Caco-2 (cell line): ENCODE results near the gene ZNF646. TPM values are rescaled to one million over a fixed set of nuclear protein-coding genes. Genes with fewer than 3 reads are reported as not detected.

Experiments
- BruUV-seq: library from RNA; stranded (reverse); fragments of 400-500 nt; replicated peaks from 2 replicates; lab custom pipeline; 2021; lab: Mats Ljungman, UMichigan
- CTCF ChIA-PET: fragments of 300-600 bp; sonication (Branson Sonifier 250); formaldehyde crosslinking; loops from one replicate; lab custom pipeline; 2022; ENCODE audit warnings: antibody characterized with exemption; lab: Charles Lee
- POLR2A ChIA-PET: fragments of 300-600 bp; sonication (Branson Sonifier 250); formaldehyde crosslinking; loops from one replicate; lab custom pipeline; 2022; ENCODE audit warnings: antibody characterized with exemption; lab: Charles Lee
- DNase-seq, 2 experiments: peaks; one replicate each; pipeline versions ENCODE4 v3.0.0 to v3.0.0-alpha.2; 2020 to 2022
- H3K27me3 ChIP-seq: replicated peaks from 2 replicates; pipeline ENCODE4 v1.6.0; 2011; ENCODE audit warnings: low read length; ENCODE audit not compliant: control insufficient read depth, insufficient read depth
- H3K36me3 ChIP-seq: 2 replicates; pipeline ENCODE4 v1.5.1; 2011; ENCODE audit warnings: low read length; ENCODE audit not compliant: control insufficient read depth, insufficient read depth
- H3K4me1 ChIP-seq: fragments of 250-450 bp; sonication (Bioruptor Pico); 2 replicates; pipeline ENCODE4 v1.5.1; 2020; ENCODE audit warnings: mild to moderate bottlenecking
- H3K4me3 ChIP-seq: 2 replicates; pipeline ENCODE4 v1.5.1; 2011; ENCODE audit warnings: low read depth, mild to moderate bottlenecking, control low read depth, low read length
- H3K9me3 ChIP-seq: fragments of 250-450 bp; sonication (Bioruptor Pico); 2 replicates; pipeline ENCODE4 v1.5.1; 2020; ENCODE audit warnings: mild to moderate bottlenecking, moderate library complexity
- H3K27ac Mint-ChIP-seq: one replicate; pipeline ENCODE4 v1.8.0; 2022; ENCODE audit warnings: mixed read lengths; ENCODE audit not compliant: unreplicated experiment
- H3K27me3 Mint-ChIP-seq: one replicate; pipeline ENCODE4 v1.8.0; 2022; ENCODE audit warnings: mixed read lengths; ENCODE audit not compliant: insufficient read depth, unreplicated experiment
- H3K36me3 Mint-ChIP-seq: one replicate; pipeline ENCODE4 v1.8.0; 2022; ENCODE audit warnings: mild to moderate bottlenecking, mixed read lengths; ENCODE audit not compliant: insufficient read depth, unreplicated experiment
- H3K4me1 Mint-ChIP-seq: one replicate; pipeline ENCODE4 v1.8.0; 2022; ENCODE audit warnings: low read depth, mixed read lengths; ENCODE audit not compliant: unreplicated experiment
- H3K4me3 Mint-ChIP-seq: one replicate; pipeline ENCODE4 v1.8.0; 2022; ENCODE audit warnings: mild to moderate bottlenecking, moderate library complexity, mixed read lengths; ENCODE audit not compliant: unreplicated experiment
- H3K9me3 Mint-ChIP-seq: one replicate; pipeline ENCODE4 v1.8.0; 2022; ENCODE audit warnings: mixed read lengths; ENCODE audit not compliant: unreplicated experiment
- intact Hi-C: fragments of 100-400 bp; cut with micrococcal nuclease; formaldehyde crosslinking; loops from one replicate; pipeline ENCODE4 v1.10.0; 2022; ENCODE audit not compliant: unreplicated experiment
- total RNA-seq: library from RNA; stranded (reverse); gene quantifications from 2 replicates; pipeline ENCODE4 v1.2.3, GENCODE V29; 2022
- TF ChIP-seq, protein P1 (sequence below), 2 experiments: fragments of 200-600 bp in 1 of 2; IDR thresholded peaks; 1 replicate in 1 of 2; 2 replicates in 1 of 2; pipeline versions ENCODE4 v1.5.1 to v1.8.0; 2011 to 2022; ENCODE audit warnings: antibody characterized with exemption in 1 of 2, control low read depth in 1 of 2, inconsistent platforms in 1 of 2, low read depth in 1 of 2, low read length in 1 of 2, mild to moderate bottlenecking in 1 of 2, moderate library complexity in 1 of 2; ENCODE audit not compliant: insufficient read depth in 1 of 2, severe bottlenecking in 1 of 2, unreplicated experiment in 1 of 2

Gene ZNF646
- total RNA-seq, 1 experiment from 2014 or later = 17.2 TPM

DNA sequence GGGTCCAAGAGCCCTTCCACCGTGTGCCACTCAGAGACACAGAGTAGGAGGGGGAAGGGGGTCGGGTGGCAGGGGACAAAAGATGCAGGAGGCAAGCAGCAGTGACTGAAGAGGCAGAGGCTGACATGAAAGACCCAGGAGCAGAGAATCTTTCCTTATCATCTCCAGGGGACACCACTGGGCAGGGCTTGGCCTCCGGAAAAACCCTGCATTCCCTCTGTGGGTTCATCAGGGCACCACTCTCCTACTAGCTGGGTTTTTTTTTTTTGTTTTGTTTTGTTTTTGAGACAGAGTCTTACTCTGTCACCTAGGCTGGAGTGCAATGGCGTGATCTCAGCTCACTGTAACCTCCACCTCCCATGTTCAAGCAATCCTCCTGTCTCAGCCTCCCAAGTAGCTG lies 42.9 kb upstream of the ZNF646 start:
- CTCF ChIA-PET = no interaction called here
- BruUV-seq = no TSS peak
- POLR2A ChIA-PET = no interaction called here

DNA sequence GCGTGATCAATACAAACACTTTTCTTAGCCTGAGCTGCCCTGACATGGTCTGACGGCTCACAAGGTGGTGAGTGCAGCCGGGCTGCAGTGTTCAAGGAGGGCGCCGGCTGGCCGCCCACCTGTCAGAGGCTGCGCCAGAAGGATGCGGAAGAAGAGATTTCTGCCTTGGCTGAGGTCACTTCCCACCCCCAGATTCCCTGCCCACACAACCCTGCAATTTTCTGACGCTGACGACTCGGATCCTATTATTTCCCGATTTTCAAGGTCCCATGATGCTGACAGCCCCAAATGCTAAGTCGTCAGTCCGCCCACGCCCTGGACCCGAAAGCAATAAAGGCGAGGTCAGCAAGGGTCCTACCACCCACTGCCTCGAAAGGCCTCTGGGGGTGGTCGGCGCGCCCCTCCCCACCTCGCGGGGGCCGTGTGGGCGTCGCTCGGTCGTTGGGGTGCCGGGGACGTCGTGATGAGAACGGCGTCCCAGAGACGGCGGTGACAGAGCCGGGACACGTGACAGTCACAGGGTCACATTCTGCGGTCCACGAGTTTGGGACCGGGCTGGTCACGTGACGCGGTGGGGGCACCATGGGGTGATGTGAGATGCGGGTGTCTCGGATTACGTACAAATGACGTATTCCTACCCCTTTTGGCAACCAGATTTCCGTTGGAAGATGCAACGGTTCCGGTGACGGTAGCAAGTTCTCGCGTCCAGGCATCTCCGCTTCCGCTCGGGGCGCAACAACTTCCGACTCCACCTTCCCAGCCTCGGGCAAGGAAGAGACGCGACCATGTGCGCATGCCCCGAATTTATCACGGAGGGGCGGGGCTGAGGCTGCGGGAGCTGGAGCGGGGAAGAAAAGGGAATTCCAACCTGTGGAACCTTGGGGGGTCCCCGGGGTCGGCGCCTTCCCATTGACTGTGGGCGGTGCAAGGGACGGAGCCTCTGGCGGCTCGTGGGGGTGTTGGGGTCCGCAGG lies 41.2 kb upstream of the ZNF646 start, which contains the start of gene STX4:
Gene STX4, plus strand, starts transcription at position 823 of the 973 bp plus-strand sequence. CDS start 248 bp downstream, outside the sequence.
- BruUV-seq = TSS peak; percentile 66
- ChIA-PET CTCF (interaction anchor here (0.6 kb wide), 1 partner anchor 142 kb away, joined by 3 read pairs; no protein-coding TSS in a partner anchor), POLR2A (interaction anchor here (1.0 to 1.7 kb wide), 4 partner anchors 13 to 840 kb away, joined by 3 to 6 read pairs (median 4); partner anchors contain the start of genes KAT8, ZNF267, ZNF646 and ZNF668)
- H3K9me3 ChIP-seq = no peaks in the 10 kb centered on the region
- H3K4me1 ChIP-seq = no peaks in the 10 kb centered on the region
- TF ChIP-seq, protein P1, sequence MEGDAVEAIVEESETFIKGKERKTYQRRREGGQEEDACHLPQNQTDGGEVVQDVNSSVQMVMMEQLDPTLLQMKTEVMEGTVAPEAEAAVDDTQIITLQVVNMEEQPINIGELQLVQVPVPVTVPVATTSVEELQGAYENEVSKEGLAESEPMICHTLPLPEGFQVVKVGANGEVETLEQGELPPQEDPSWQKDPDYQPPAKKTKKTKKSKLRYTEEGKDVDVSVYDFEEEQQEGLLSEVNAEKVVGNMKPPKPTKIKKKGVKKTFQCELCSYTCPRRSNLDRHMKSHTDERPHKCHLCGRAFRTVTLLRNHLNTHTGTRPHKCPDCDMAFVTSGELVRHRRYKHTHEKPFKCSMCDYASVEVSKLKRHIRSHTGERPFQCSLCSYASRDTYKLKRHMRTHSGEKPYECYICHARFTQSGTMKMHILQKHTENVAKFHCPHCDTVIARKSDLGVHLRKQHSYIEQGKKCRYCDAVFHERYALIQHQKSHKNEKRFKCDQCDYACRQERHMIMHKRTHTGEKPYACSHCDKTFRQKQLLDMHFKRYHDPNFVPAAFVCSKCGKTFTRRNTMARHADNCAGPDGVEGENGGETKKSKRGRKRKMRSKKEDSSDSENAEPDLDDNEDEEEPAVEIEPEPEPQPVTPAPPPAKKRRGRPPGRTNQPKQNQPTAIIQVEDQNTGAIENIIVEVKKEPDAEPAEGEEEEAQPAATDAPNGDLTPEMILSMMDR (IDR thresholded peaks at IDR 0.05; ENCODE audit: insufficient read depth in 1 of 2, low read depth in 1 of 2, low read length in 1 of 2, severe bottlenecking in 1 of 2, unreplicated experiment in 1 of 2) = no peak
- H3K36me3 ChIP-seq = no peaks in the 10 kb centered on the region; the same call in 1 of the 2 replicates
- peak; percentile 92 to 93 for DNase-seq
- no peaks in the 10 kb centered on the region for H3K27me3 ChIP-seq
- intact Hi-C loops = loop anchor here (5.0 kb wide), 1 partner anchor 109 kb away; no protein-coding TSS in a partner anchor
- H3K4me1 Mint-ChIP-seq = peaks cover 7% of the 10 kb centered on the region
- H3K9me3 Mint-ChIP-seq = no peaks in the 10 kb centered on the region
- peak within 1 kb of the TSS; percentile 96 for H3K4me3 Mint-ChIP-seq
- H3K36me3 Mint-ChIP-seq = peaks cover 18% of the 10 kb centered on the region
- H3K27me3 Mint-ChIP-seq = no peaks in the 10 kb centered on the region
- peak within 1 kb of the TSS; percentile 98 for H3K4me3 ChIP-seq
- peak within 1 kb of the TSS; percentile 81 for H3K27ac Mint-ChIP-seq

More for the DNA sequence above, 42.9 kb upstream of the ZNF646 start:
- H3K9me3 Mint-ChIP-seq = no peaks in the 10 kb centered on the region
- no peak for DNase-seq
- H3K4me3 Mint-ChIP-seq = no peak overlapping the region
- H3K27me3 Mint-ChIP-seq = no peaks in the 10 kb centered on the region
- no peaks in the 10 kb centered on the region for H3K4me1 ChIP-seq
- no peak overlapping the region for H3K4me3 ChIP-seq
- H3K4me1 Mint-ChIP-seq = no peaks in the 10 kb centered on the region
- H3K36me3 ChIP-seq = no peaks in the 10 kb centered on the region; the same call in 1 of the 2 replicates
- H3K27me3 ChIP-seq = no peaks in the 10 kb centered on the region
- TF ChIP-seq, protein P1 (IDR thresholded peaks at IDR 0.05; ENCODE audit: insufficient read depth in 1 of 2, low read depth in 1 of 2, low read length in 1 of 2, severe bottlenecking in 1 of 2, unreplicated experiment in 1 of 2) = no peak
- no peak overlapping the region for H3K27ac Mint-ChIP-seq
- intact Hi-C loops = loop anchor here (5.0 kb wide), 1 partner anchor 111 kb away; no protein-coding TSS in a partner anchor
- H3K9me3 ChIP-seq = no peaks in the 10 kb centered on the region
- H3K36me3 Mint-ChIP-seq = peaks cover 18% of the 10 kb centered on the region
